Measurements from ENCODE around the gene C6orf15.

DNA sequence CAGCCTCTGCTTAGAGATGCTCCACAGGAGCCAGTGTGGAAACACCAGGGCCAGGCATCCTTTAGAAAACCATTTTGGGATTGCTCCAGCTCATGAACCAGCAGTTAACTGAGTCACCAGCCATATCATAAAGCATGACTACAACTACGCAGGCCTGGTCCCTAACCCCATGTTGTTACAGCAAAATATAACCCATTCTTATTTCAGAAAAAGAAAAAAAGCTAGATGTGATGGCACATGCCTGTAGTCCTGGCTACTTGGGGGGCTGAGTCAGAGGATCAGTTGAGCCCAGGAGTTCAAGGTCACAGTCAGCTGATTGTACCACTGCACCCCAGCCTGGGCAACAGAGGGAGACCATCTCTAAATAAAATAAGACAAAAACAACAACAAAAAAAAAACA is 36.8 kb downstream of the C6orf15 start:
- TF ChIP-seq, protein P1, sequence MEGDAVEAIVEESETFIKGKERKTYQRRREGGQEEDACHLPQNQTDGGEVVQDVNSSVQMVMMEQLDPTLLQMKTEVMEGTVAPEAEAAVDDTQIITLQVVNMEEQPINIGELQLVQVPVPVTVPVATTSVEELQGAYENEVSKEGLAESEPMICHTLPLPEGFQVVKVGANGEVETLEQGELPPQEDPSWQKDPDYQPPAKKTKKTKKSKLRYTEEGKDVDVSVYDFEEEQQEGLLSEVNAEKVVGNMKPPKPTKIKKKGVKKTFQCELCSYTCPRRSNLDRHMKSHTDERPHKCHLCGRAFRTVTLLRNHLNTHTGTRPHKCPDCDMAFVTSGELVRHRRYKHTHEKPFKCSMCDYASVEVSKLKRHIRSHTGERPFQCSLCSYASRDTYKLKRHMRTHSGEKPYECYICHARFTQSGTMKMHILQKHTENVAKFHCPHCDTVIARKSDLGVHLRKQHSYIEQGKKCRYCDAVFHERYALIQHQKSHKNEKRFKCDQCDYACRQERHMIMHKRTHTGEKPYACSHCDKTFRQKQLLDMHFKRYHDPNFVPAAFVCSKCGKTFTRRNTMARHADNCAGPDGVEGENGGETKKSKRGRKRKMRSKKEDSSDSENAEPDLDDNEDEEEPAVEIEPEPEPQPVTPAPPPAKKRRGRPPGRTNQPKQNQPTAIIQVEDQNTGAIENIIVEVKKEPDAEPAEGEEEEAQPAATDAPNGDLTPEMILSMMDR (IDR thresholded peaks at IDR 0.05; ENCODE audit: insufficient read depth, low read length): no peak
- TF ChIP-seq POLR2AphosphoS5 (IDR thresholded peaks at IDR 0.05; ENCODE audit: low read depth) (no peak), SPI1 (IDR thresholded peaks at IDR 0.05; ENCODE audit: borderline replicate concordance, low read depth) (no peak)
- TF ChIP-seq, protein P2, sequence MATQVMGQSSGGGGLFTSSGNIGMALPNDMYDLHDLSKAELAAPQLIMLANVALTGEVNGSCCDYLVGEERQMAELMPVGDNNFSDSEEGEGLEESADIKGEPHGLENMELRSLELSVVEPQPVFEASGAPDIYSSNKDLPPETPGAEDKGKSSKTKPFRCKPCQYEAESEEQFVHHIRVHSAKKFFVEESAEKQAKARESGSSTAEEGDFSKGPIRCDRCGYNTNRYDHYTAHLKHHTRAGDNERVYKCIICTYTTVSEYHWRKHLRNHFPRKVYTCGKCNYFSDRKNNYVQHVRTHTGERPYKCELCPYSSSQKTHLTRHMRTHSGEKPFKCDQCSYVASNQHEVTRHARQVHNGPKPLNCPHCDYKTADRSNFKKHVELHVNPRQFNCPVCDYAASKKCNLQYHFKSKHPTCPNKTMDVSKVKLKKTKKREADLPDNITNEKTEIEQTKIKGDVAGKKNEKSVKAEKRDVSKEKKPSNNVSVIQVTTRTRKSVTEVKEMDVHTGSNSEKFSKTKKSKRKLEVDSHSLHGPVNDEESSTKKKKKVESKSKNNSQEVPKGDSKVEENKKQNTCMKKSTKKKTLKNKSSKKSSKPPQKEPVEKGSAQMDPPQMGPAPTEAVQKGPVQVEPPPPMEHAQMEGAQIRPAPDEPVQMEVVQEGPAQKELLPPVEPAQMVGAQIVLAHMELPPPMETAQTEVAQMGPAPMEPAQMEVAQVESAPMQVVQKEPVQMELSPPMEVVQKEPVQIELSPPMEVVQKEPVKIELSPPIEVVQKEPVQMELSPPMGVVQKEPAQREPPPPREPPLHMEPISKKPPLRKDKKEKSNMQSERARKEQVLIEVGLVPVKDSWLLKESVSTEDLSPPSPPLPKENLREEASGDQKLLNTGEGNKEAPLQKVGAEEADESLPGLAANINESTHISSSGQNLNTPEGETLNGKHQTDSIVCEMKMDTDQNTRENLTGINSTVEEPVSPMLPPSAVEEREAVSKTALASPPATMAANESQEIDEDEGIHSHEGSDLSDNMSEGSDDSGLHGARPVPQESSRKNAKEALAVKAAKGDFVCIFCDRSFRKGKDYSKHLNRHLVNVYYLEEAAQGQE (IDR thresholded peaks at IDR 0.05; ENCODE audit: insufficient replicate concordance, low read depth): no peak

Measured in HL-60 (cell line).